ENCODE measurements around the gene LMX1A. TPM values are rescaled to one million over a fixed set of nuclear protein-coding genes. Genes with fewer than 3 reads are reported as not detected.

Gene LMX1A
- polyA plus RNA-seq, 1 experiment: not detected

DNA sequence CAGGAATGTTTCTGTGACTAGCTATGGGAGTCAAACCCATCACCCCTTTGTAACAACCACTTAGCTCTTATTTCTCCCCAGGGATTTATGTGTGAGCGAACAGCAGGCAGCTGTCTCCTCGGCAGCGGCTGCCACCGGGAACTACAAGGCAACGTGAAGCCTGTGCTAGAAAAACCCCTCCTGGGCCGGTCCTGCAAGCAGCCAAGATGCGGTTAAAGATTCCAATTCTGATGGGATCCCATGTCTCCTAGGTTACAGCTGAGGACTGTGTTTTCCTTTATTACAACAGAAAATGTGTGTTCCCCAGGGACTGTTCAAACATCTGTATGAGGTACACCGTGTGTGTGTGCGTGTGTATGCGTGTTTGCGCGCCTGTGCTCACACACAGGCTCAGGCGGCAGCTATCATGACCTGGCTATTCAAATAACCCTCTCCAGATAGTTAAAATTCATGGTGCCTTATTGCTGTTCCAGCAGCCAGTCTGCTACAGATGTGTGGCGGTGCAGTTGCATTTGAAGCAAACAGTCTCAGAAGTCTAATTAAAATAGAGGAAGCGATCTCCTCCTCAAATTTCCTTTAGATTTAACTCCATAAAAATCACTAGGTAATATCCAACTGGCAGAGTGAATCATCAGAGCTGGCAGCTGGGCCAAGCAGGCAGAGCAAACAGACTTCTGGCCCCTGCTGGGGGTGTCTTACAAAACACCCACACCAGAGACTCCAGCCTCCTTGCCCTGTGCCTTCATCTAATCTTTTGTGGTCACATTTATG, 68.0 kb downstream of the LMX1A start:
- POLR2A ChIA-PET: no interaction called here
- CTCF ChIA-PET: no interaction called here
- no peak for DNase-seq (ENCODE audit: low read depth)
- Histone ChIP-seq H3K36me3 (ENCODE audit: control insufficient read depth, insufficient read depth, low read length) (no peaks in the 10 kb centered on the region), H3K4me3 (ENCODE audit: low read depth, low read length) (no peak overlapping the region), H3K27me3 (ENCODE audit: control insufficient read depth, insufficient read depth, low read length) (no peaks in the 10 kb centered on the region)
- TF ChIP-seq, protein P1, sequence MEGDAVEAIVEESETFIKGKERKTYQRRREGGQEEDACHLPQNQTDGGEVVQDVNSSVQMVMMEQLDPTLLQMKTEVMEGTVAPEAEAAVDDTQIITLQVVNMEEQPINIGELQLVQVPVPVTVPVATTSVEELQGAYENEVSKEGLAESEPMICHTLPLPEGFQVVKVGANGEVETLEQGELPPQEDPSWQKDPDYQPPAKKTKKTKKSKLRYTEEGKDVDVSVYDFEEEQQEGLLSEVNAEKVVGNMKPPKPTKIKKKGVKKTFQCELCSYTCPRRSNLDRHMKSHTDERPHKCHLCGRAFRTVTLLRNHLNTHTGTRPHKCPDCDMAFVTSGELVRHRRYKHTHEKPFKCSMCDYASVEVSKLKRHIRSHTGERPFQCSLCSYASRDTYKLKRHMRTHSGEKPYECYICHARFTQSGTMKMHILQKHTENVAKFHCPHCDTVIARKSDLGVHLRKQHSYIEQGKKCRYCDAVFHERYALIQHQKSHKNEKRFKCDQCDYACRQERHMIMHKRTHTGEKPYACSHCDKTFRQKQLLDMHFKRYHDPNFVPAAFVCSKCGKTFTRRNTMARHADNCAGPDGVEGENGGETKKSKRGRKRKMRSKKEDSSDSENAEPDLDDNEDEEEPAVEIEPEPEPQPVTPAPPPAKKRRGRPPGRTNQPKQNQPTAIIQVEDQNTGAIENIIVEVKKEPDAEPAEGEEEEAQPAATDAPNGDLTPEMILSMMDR (IDR thresholded peaks at IDR 0.05; ENCODE audit: insufficient read depth, low read depth, low read length): no peak

DNA sequence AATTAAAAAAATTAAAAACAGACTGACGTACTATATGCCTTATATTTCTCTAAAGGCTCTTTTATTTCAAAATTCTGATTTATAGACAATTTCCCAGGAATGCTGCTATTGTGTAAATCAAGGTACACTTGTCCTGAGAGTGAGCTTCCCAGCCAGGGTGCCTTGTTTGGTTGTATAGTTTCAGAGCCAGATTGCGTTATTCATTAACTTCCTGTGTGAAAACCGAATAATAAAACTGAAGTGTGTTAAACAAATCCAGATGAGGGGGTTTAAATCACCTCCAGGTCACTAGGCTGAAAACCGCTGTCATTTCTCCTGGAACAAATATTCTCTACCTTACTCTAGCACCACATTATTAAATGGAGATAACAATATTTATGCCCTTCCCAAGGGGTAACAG, 68.7 kb downstream of the LMX1A start:
- CTCF ChIA-PET: no interaction called here
- POLR2A ChIA-PET: no interaction called here
- Histone ChIP-seq H3K4me3 (ENCODE audit: low read depth, low read length) (no peak overlapping the region), H3K27me3 (ENCODE audit: control insufficient read depth, insufficient read depth, low read length) (no peaks in the 10 kb centered on the region), H3K36me3 (ENCODE audit: control insufficient read depth, insufficient read depth, low read length) (no peaks in the 10 kb centered on the region)
- TF ChIP-seq, protein P1 (IDR thresholded peaks at IDR 0.05; ENCODE audit: insufficient read depth, low read depth, low read length): no peak
- no peak for DNase-seq (ENCODE audit: low read depth)

DNA sequence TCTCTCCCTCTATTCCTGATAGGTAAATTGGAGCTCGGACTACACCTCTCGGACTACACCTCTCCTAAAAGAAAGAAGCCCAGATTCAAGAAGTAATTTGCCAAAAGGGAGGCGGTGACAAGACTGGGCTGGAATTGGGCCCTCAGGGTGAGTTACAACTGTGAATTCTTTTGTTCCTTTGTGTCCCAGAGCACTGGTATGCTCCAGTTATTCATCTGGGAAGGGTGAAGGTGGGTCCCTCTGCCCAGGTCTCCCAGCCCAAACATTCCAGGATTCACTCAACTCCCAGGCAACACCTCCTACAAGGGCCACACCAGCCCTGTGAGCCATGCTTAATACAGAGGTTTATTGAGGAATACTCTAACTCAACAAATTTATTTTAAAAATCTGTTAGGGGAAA, 69.2 kb downstream of the LMX1A start:
- H3K36me3 ChIP-seq (ENCODE audit: control insufficient read depth, insufficient read depth, low read length): no peaks in the 10 kb centered on the region
- H3K27me3 ChIP-seq (ENCODE audit: control insufficient read depth, insufficient read depth, low read length): no peaks in the 10 kb centered on the region
- H3K4me3 ChIP-seq (ENCODE audit: low read depth, low read length): no peak overlapping the region
- DNase-seq (ENCODE audit: low read depth): no peak
- ChIA-PET POLR2A (no interaction called here), CTCF (no interaction called here)
- TF ChIP-seq, protein P1 (IDR thresholded peaks at IDR 0.05; ENCODE audit: insufficient read depth, low read depth, low read length): no peak

DNA sequence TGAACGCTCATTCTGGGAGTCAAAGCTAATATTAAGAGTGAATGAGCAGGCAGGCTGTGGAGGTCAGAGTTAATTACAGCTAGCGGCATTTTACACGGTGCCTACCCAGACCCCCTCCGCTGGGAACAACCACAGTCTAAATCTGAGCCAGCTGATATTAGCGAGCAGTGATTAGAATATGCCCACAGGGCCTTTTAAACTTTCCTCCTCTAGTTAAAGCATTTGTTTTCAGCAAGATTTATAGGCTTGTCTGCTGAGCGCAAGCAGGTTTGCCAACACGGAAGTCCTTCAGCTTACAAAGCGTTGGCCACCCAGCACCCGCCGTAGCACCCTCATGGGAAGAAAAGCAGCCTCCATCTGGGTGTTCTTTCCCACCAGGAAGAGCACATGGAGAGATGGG, 72.1 kb downstream of the LMX1A start:
- no peak for DNase-seq (ENCODE audit: low read depth)
- CTCF ChIA-PET: interaction anchor here (0.6 kb wide), 1 partner anchor 117 kb away, joined by 3 read pairs; no protein-coding TSS in a partner anchor
- TF ChIP-seq, protein P1 (IDR thresholded peaks at IDR 0.05; ENCODE audit: insufficient read depth, low read depth, low read length): no peak
- Histone ChIP-seq H3K4me3 (ENCODE audit: low read depth, low read length) (no peak overlapping the region), H3K36me3 (ENCODE audit: control insufficient read depth, insufficient read depth, low read length) (no peaks in the 10 kb centered on the region), H3K27me3 (ENCODE audit: control insufficient read depth, insufficient read depth, low read length) (no peaks in the 10 kb centered on the region)
- POLR2A ChIA-PET: no interaction called here

DNA sequence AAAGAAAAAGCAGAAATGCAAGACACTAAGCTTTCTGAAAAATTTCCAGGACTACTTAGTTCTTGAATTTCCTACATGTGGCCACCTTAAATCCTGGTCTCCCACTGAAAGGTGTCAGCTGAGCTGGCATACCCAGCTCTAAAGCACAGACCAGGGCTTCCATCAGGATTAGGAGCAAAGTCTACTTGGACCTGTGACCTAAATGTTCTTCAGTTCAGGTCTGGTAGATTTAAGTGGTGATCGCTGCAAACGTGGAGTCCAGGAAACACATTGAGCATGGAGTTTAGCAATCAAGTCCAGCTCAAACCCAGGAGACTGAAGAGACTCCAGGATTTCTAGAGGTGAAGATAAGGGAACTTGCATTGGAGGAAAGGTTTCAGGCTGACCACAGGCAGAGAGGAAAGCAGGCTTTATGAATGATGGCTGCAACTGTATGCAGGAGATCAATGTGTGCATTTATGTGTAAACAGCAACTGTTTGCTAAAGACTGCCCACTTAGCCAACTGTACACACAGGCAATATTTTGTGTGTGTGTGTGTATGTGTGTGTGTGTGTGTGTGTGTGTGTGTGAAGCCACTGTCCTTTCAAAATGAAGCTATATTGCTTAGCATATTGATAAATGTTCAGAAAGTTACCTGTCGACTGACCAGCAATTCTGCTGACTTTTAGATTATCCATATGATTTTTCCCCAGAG, 75.2 kb downstream of the LMX1A start:
- no peaks in the 10 kb centered on the region for H3K36me3 ChIP-seq (ENCODE audit: control insufficient read depth, insufficient read depth, low read length)

More for the DNA sequence above, 75.2 kb downstream of the LMX1A start:
- ChIA-PET POLR2A (no interaction called here), CTCF (no interaction called here)
- Histone ChIP-seq H3K27me3 (ENCODE audit: control insufficient read depth, insufficient read depth, low read length) (no peaks in the 10 kb centered on the region), H3K4me3 (ENCODE audit: low read depth, low read length) (no peak overlapping the region)
- DNase-seq (ENCODE audit: low read depth): no peak
- TF ChIP-seq, protein P1 (IDR thresholded peaks at IDR 0.05; ENCODE audit: insufficient read depth, low read depth, low read length): no peak
